HepG2 (cell line): Measurements from ENCODE around the gene MAP2K6. TPM values are rescaled to one million over a fixed set of nuclear protein-coding genes. Genes with fewer than 3 reads are reported as not detected.

Source experiments
- ATAC-seq: fragments of 200-7000 bp; cut with Tn5 transposase; 3 replicates; pipeline ENCODE4 v1.9.1; 2020; ENCODE audit warnings: mild to moderate bottlenecking, moderate library complexity
- BruUV-seq: library from RNA; stranded (reverse); fragments of 400-500 nt; replicated peaks from 2 replicates; lab custom pipeline; 2021; lab: Mats Ljungman, UMichigan
- CTCF ChIA-PET: fragments of 300-600 bp; formaldehyde crosslinking; extraction: SDS; loops from one replicate; lab custom pipeline; 2021; ENCODE audit warnings: low total read pairs, inconsistent platforms, low intra/inter-chr PET ratio; lab: Yijun Ruan, JAX
- POLR2A ChIA-PET: fragments of 350-600 bp; sonication (Branson Sonifier 250); formaldehyde crosslinking; loops from one replicate; lab custom pipeline; 2020; ENCODE audit warnings: antibody characterized with exemption, inconsistent platforms; lab: Yijun Ruan, JAX
- DNase-seq: peaks from one replicate; pipeline ENCODE4 v3.0.0-alpha.2; 2015; ENCODE audit warnings: low spot score
- FAIRE-seq: peaks from 3 replicates; lab custom pipeline; 2011; peaks lifted over from hg19 to GRCh38; lab: Jason Lieb, UNC
- H2AFZ ChIP-seq: one replicate; pipeline ENCODE4 v1.6.1; 2011; ENCODE audit warnings: low read length, inconsistent platforms
- H3K27ac ChIP-seq: fragments of 300-600 bp; 3 replicates; pipeline ENCODE4 v1.8.0; 2011; ENCODE audit warnings: mixed run types, mild to moderate bottlenecking, mixed read lengths, low read length, inconsistent platforms; ENCODE audit not compliant: insufficient read depth; ENCODE audit errors: extremely low read length
- H3K27me3 ChIP-seq, 2 experiments: fragments of 200-600 bp in 1 of 2; 2 replicates in 1 of 2; 3 replicates in 1 of 2; pipeline versions ENCODE4 v1.6.0 to v1.8.0; 2011; ENCODE audit warnings: low read length in 2 of 2, mild to moderate bottlenecking in 2 of 2, moderate library complexity in 2 of 2, inconsistent platforms in 1 of 2; ENCODE audit not compliant: insufficient read depth in 2 of 2, control insufficient read depth in 1 of 2
- H3K36me3 ChIP-seq, 2 experiments: fragments of 200-600 bp in 1 of 2; replicated peaks in 1 of 2; 2 replicates in 1 of 2; 3 replicates in 1 of 2; pipeline versions ENCODE4 v1.5.1 to v1.8.0; 2011; ENCODE audit warnings: low read length in 2 of 2, inconsistent platforms in 1 of 2; ENCODE audit not compliant: insufficient read depth in 2 of 2, control insufficient read depth in 1 of 2
- H3K4me1 ChIP-seq: 2 replicates; pipeline ENCODE4 v1.5.1; 2012; ENCODE audit warnings: low read length, inconsistent platforms; ENCODE audit not compliant: insufficient read depth
- H3K4me2 ChIP-seq: 2 replicates; pipeline ENCODE4 v1.6.0; 2011; ENCODE audit warnings: low read depth, low read length, inconsistent platforms
- H3K4me3 ChIP-seq, 3 experiments: fragments of 200-600 bp in 1 of 3; sonication (generic), shearing (Covaris generic) in 1 of 3; replicated peaks in 1 of 3; 2 replicates each; pipeline ENCODE4 v1.5.1; 2011 to 2016; ENCODE audit warnings: low read length in 3 of 3, inconsistent platforms in 2 of 3, low read depth in 2 of 3, mild to moderate bottlenecking in 2 of 3, control low read depth in 1 of 3, mixed read lengths in 1 of 3; ENCODE audit not compliant: insufficient read depth in 1 of 3
- H3K79me2 ChIP-seq: one replicate; pipeline ENCODE4 v1.6.1; 2011; ENCODE audit warnings: low read length, inconsistent platforms; ENCODE audit not compliant: insufficient read depth
- H3K9ac ChIP-seq: 2 replicates; pipeline ENCODE4 v1.6.0; 2011; ENCODE audit warnings: mild to moderate bottlenecking, low read depth, low read length, inconsistent platforms; ENCODE audit not compliant: insufficient read depth
- H3K9me3 ChIP-seq: 2 replicates; pipeline ENCODE4 v1.5.1; 2012; ENCODE audit warnings: mild to moderate bottlenecking, low read length
- H4K20me1 ChIP-seq: 2 replicates; pipeline ENCODE4 v1.6.0; 2011; ENCODE audit warnings: inconsistent platforms, mild to moderate bottlenecking, low read length, moderate library complexity; ENCODE audit not compliant: insufficient read depth
- HMGA1 ChIP-seq: sonication (generic); formaldehyde crosslinking; conservative IDR thresholded peaks from 2 replicates; pipeline ENCODE4 v1.4.0; 2020; ENCODE audit warnings: missing genetic modification reagents
- LCORL ChIP-seq, 2 experiments: fragments of 450-650 bp in 1 of 2; sonication (generic) in 1 of 2; formaldehyde crosslinking in 1 of 2; IDR thresholded peaks; 2 replicates each; pipeline versions ENCODE4 v1.5.0 to v1.6.1; 2017 to 2020; ENCODE audit warnings: antibody characterized with exemption in 1 of 2, missing genetic modification reagents in 1 of 2
- MAFK ChIP-seq, 2 experiments: IDR thresholded peaks in 1 of 2; conservative IDR thresholded peaks in 1 of 2; 2 replicates each; pipeline ENCODE4 v1.6.1; 2011; ENCODE audit warnings: improper control_type of control experiment in 2 of 2, low read length in 2 of 2
- PCBP1 ChIP-seq: fragments of 200-400 bp; formaldehyde crosslinking; IDR thresholded peaks from 2 replicates; pipeline ENCODE4 v1.6.1; 2017; ENCODE audit warnings: mild to moderate bottlenecking, low read depth, low read length, borderline replicate concordance
- TRIM22 ChIP-seq: fragments of 450-650 bp; IDR thresholded peaks from 2 replicates; pipeline ENCODE4 v1.6.1; 2017
- ZNF609 ChIP-seq: sonication (generic); formaldehyde crosslinking; IDR thresholded peaks from 2 replicates; pipeline ENCODE4 v1.4.0; 2020; ENCODE audit warnings: mild to moderate bottlenecking, missing genetic modification reagents, borderline replicate concordance
- ZNF790 ChIP-seq: sonication (generic); formaldehyde crosslinking; IDR thresholded peaks from 2 replicates; pipeline ENCODE4 v1.8.0; 2022; ENCODE audit warnings: missing genetic modification reagents, mild to moderate bottlenecking, borderline replicate concordance
- WGBS: methylation state at CpG from one replicate; pipeline ENCODE4 v1.1.6; 2017; ENCODE audit warnings: low lambda C conversion rate; 5-methylcytosine and 5-hydroxymethylcytosine counted together
- in situ Hi-C: cut with HindIII; loops from 2 replicates; pipeline ENCODE4 v1.10.0; 2017; ENCODE audit warnings: low pct_unique_long_range_greater_than_20kb; ENCODE audit not compliant: extremely low pct_ligation_motif_present
- intact Hi-C: fragments of 100-400 bp; cut with micrococcal nuclease; formaldehyde crosslinking; loops from one replicate; pipeline ENCODE4 v1.10.0; 2022; ENCODE audit not compliant: unreplicated experiment
- polyA plus RNA-seq, 8 experiments: library from polyadenylated mRNA; depleted of rRNA in 3 of 8; stranded (reverse) in 7 of 8; unstranded in 1 of 8; fragments of >200 nt; fragmentation: Illumina TruSeq in 4 of 8; extraction: Trizol in 4 of 8; gene quantifications; 2 replicates each; pipeline versions ENCODE4 v1.2.1 to v1.2.3, GENCODE V29; 2011 to 2016; ENCODE audit warnings: low read depth in 4 of 8, missing spikeins in 1 of 8, mixed read lengths in 1 of 8; ENCODE audit not compliant: insufficient read depth in 1 of 8
- total RNA-seq, 5 experiments: library from RNA; depleted of rRNA; stranded (reverse); fragments of >200 nt; fragmentation: Illumina TruSeq; extraction: Trizol; gene quantifications; 2 replicates each; pipeline ENCODE4 v1.2.3, GENCODE V29; 2016; ENCODE audit warnings: low read depth in 1 of 5

Gene MAP2K6
- total and polyA plus RNA-seq, 2 of the 13 experiments (the other 11 are each of a cell fraction or from before 2014, with no cell fraction given) = 5.1 to 33.6 TPM

GRCh38 chr17:69417545-69418483 is 3.3 kb downstream of the MAP2K6 start:
- intact Hi-C loops = loop anchor here (5.0 kb wide), 1 partner anchor 84 kb away; no protein-coding TSS in a partner anchor
- Histone ChIP-seq H3K9ac (no peak overlapping the region), H4K20me1 (no peaks in the 10 kb centered on the region), H3K4me3 (no peak overlapping the region), H3K36me3 (no peaks in the 10 kb centered on the region), H3K4me1 (peaks cover 28% of the 10 kb centered on the region), H3K4me2 (no peak overlapping the region), H3K27ac (no peak overlapping the region), H2AFZ (no peak overlapping the region), H3K79me2 (peaks cover 3% of the 10 kb centered on the region), H3K9me3 (no peaks in the 10 kb centered on the region), H3K27me3 (no peaks in the 10 kb centered on the region; a peak in 1 of 5 replicates)
- 87% methylated on average over 5 of the region's 5 CpGs for WGBS
- ATAC-seq (no peak), DNase-seq (no peak), FAIRE-seq (no peak)
- TF ChIP-seq MAFK (conservative IDR thresholded peaks at IDR 0.05 in 1 of 2, IDR thresholded peaks at IDR 0.05 in 1 of 2; ENCODE audit: low read length in 2 of 2) = 0 out of 4 replicates have a peak, but pooled peaks of 1 of the 2 experiments have one; percentile 6
- TF ChIP-seq LCORL (IDR thresholded peaks at IDR 0.05) = no peak
- TF ChIP-seq LCORL (CRISPR knock-in tag; IDR thresholded peaks at IDR 0.05) = no peak
- in situ Hi-C loops = no loop called here
- POLR2A ChIA-PET = no interaction called here
- BruUV-seq = no TSS peak
- CTCF ChIA-PET = no interaction called here

- POLR2A ChIA-PET = no interaction called here
- TF ChIP-seq ZNF609 (CRISPR knock-in tag) (no peak), ZNF790 (no peak), TRIM22 (no peak), PCBP1 (no peak), HMGA1 (no peak)
Observed at GRCh38 chr17:69418535-69418934, 4.0 kb downstream of the MAP2K6 start.

More at GRCh38 chr17:69418535-69418934, 4.0 kb downstream of the MAP2K6 start:
- WGBS = over 99% methylated on average over 2 of the region's 2 CpGs
- DNase-seq (no peak), ATAC-seq (no peak), FAIRE-seq (no peak)
- CTCF ChIA-PET = no interaction called here
- Histone ChIP-seq H3K4me3 (no peak overlapping the region), H3K27ac (no peak overlapping the region), H3K27me3 (no peaks in the 10 kb centered on the region; a peak in 1 of 5 replicates), H4K20me1 (no peaks in the 10 kb centered on the region), H3K4me2 (no peak overlapping the region), H3K9me3 (no peaks in the 10 kb centered on the region), H3K79me2 (peaks cover 3% of the 10 kb centered on the region), H3K36me3 (no peaks in the 10 kb centered on the region), H2AFZ (no peak overlapping the region), H3K4me1 (peaks cover 28% of the 10 kb centered on the region), H3K9ac (no peak overlapping the region)
- in situ Hi-C loops = no loop called here
- intact Hi-C loops = loop anchor here (5.0 kb wide), 1 partner anchor 84 kb away; no protein-coding TSS in a partner anchor
- no TSS peak for BruUV-seq
